HG03025 (cell line): Measurements from ENCODE around the gene ITLN1.
"Not testable (repeated sequence)": the region's sequence is repeated elsewhere in the genome, so short reads cannot be mapped to it uniquely, and the experiment has no call there.

Source experiments
- ATAC-seq: cut with Tn5 transposase; IDR thresholded peaks from one replicate; pipeline ENCODE4 v1.9.1; 2021; ENCODE audit warnings: mild to moderate bottlenecking, moderate library complexity; ENCODE audit not compliant: unreplicated experiment, low FRiP score

ITLN1 gene

GRCh38 chr1:160885042-160885441 is at the start of gene ITLN1:
Gene ITLN1, minus strand, starts transcription at chr1:160885180. Its CDS starts 303 bp downstream, at chr1:160884877.
- ATAC-seq, result no peak

- not testable (repeated sequence) for ATAC-seq
Measured at GRCh38 chr1:160933305-160933704, 48.3 kb upstream of the ITLN1 start.

GRCh38 chr1:160925652-160926244 is 40.8 kb upstream of the ITLN1 start:
- ATAC-seq, result no peak

- ATAC-seq, result no peak
Measured at GRCh38 chr1:160924791-160925651, 40.0 kb upstream of the ITLN1 start.

GRCh38 chr1:160916666-160917065 is 31.7 kb upstream of the ITLN1 start:
- ATAC-seq, result no peak

GRCh38 chr1:160913229-160913628 is 28.2 kb upstream of the ITLN1 start:
- ATAC-seq, result not testable (repeated sequence)

GRCh38 chr1:160911925-160912324 is 26.9 kb upstream of the ITLN1 start:
- ATAC-seq, result no peak

- no peak for ATAC-seq
Measured at GRCh38 chr1:160911441-160911840, 26.5 kb upstream of the ITLN1 start.

- no peak for ATAC-seq
Measured at GRCh38 chr1:160910170-160910750, 25.3 kb upstream of the ITLN1 start.

- no peak for ATAC-seq
Measured at GRCh38 chr1:160907976-160908375, 23.0 kb upstream of the ITLN1 start.

- no peak for ATAC-seq
Measured at GRCh38 chr1:160905617-160905989, 20.6 kb upstream of the ITLN1 start.

- no peak for ATAC-seq
Measured at GRCh38 chr1:160904783-160905616, 20.0 kb upstream of the ITLN1 start.

GRCh38 chr1:160902251-160902650 is 17.3 kb upstream of the ITLN1 start:
- not testable (repeated sequence) for ATAC-seq

GRCh38 chr1:160901768-160902167 is 16.8 kb upstream of the ITLN1 start:
- ATAC-seq, result no peak

GRCh38 chr1:160900683-160901082 is 15.7 kb upstream of the ITLN1 start:
- not testable (repeated sequence) for ATAC-seq

GRCh38 chr1:160894368-160895135 is 9.6 kb upstream of the ITLN1 start:
- ATAC-seq, result not testable (repeated sequence)

- ATAC-seq, result no peak
Measured at GRCh38 chr1:160891474-160891873, 6.5 kb upstream of the ITLN1 start.

- no peak for ATAC-seq
Measured at GRCh38 chr1:160888926-160889325, 3.9 kb upstream of the ITLN1 start.

- ATAC-seq, result no peak
Measured at GRCh38 chr1:160887071-160887470, 2.1 kb upstream of the ITLN1 start.

GRCh38 chr1:160884579-160884978 is 401 bp downstream of the ITLN1 start:
- ATAC-seq, result no peak
